GM19455 (cell line): ENCODE results near the gene SLC33A1.

Experiments used
- ATAC-seq: cut with Tn5 transposase; IDR thresholded peaks from one replicate; pipeline ENCODE4 v1.9.1; 2021; ENCODE audit not compliant: unreplicated experiment

Gene SLC33A1

DNA sequence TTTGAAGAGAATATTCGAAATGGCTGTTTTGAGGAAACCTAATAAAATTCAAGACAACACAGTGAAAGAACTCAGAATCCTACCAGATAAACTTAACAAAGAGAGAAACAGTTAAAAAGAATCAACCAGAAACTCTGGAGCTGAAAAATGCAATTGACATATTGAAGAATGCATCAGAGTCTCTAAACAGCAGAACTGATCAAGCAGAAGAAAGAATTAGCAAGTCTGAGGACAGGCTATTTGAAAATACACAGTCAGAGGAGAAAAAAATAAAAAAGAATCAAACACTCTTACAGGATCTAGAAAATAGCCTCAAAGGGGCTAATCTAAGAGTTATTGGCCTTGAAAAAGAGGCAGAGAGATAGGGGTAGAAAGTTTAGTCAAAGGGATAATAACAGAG lies 61.7 kb downstream of the SLC33A1 start:
- no peak for ATAC-seq

DNA sequence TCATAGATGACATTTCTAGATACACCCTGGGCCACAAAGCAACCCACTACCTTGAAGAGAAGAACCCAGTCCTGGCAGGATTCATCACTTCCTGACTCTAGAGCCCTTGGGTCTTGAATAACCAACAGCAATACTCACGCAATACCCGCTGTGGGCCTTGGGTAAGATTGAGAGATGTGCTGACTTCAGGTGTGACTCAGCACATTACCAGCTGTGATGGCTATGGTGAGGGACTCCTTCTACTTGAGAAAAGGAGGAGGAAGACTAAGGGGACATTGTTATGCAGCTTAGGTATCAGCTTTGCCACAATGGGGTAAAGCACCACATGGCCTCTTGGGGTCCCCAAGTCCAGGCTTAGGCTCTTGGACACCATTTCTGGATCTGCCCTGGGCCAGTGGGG lies 63.0 kb downstream of the SLC33A1 start:
- no peak for ATAC-seq

- ATAC-seq = no peak
Observed at GRCh38 chr3:155790272-155790925, 63.8 kb downstream of the SLC33A1 start.

- ATAC-seq = no peak
Observed at GRCh38 chr3:155785662-155786295, 68.4 kb downstream of the SLC33A1 start.

- no peak for ATAC-seq
Observed at GRCh38 chr3:155782390-155782953, 71.8 kb downstream of the SLC33A1 start.

DNA sequence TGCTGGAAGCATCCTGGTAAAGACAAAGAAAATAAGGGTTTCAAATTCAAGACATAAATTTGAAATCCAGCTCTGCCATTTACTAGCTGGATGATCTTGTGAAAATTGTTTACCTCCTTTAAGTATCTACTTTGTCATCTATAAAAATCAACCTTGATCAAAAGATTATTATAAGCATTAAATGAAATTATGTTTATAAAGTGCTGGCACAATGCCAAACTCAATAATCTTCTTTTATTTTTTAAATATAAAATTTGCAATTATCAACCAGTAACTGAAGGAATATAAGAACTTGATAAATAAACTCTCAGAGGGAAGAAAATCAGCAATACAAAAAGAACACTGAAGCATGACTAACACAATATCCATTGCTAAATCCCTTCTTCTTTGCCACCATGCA lies 73.9 kb downstream of the SLC33A1 start:
- no peak for ATAC-seq

DNA sequence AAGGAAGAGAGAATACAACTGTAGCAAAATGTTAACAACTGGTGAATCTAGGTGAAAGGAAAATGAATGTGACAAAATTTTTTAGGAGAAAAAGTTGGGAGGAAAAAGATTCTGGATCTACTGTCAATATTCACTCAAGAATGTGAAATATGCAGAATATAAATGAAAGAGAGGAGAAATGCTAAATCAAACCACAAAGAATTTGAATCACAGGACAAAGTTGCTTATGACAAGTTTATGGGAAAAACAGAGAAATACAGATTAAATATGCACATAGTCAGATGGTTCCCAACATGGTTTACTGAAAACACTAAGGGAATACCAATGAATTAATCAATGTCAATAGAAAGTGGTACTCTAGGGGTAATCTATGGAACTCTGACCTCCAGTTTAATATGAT lies 75.8 kb downstream of the SLC33A1 start:
- ATAC-seq = no peak

- no peak for ATAC-seq
Observed at GRCh38 chr3:155772801-155773200, 81.4 kb downstream of the SLC33A1 start.

GRCh38 chr3:155771126-155771525 lies 83.1 kb downstream of the SLC33A1 start:
- no peak for ATAC-seq
